ENCODE results near the gene DUSP12.

DNA sequence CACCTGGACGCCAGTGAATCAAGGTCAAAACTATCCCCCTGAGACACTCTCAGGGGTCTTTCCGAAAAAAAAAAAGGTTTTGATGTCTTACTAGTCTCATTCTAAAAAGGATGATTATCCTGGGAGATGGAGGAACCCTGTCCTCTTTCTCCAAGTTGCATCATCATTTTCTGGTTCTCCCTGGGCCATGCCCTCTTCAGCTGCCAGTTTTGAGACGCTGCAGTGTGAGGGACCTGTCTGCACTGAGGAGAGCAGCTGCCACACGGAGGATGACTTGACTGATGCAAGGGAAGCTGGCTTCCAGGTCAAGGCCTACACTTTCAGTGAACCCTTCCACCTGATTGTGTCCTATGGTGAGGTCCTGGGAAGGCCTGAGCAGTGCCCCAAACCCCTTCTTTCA lies 39.0 kb upstream of the DUSP12 start:
- TF ChIP-seq, protein P1, sequence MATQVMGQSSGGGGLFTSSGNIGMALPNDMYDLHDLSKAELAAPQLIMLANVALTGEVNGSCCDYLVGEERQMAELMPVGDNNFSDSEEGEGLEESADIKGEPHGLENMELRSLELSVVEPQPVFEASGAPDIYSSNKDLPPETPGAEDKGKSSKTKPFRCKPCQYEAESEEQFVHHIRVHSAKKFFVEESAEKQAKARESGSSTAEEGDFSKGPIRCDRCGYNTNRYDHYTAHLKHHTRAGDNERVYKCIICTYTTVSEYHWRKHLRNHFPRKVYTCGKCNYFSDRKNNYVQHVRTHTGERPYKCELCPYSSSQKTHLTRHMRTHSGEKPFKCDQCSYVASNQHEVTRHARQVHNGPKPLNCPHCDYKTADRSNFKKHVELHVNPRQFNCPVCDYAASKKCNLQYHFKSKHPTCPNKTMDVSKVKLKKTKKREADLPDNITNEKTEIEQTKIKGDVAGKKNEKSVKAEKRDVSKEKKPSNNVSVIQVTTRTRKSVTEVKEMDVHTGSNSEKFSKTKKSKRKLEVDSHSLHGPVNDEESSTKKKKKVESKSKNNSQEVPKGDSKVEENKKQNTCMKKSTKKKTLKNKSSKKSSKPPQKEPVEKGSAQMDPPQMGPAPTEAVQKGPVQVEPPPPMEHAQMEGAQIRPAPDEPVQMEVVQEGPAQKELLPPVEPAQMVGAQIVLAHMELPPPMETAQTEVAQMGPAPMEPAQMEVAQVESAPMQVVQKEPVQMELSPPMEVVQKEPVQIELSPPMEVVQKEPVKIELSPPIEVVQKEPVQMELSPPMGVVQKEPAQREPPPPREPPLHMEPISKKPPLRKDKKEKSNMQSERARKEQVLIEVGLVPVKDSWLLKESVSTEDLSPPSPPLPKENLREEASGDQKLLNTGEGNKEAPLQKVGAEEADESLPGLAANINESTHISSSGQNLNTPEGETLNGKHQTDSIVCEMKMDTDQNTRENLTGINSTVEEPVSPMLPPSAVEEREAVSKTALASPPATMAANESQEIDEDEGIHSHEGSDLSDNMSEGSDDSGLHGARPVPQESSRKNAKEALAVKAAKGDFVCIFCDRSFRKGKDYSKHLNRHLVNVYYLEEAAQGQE (IDR thresholded peaks at IDR 0.05; ENCODE audit: insufficient read depth in 1 of 2, low read depth in 2 of 2, low read length in 2 of 2) = no peak
- TF ChIP-seq POLR2AphosphoS5 (IDR thresholded peaks at IDR 0.05; ENCODE audit: low read depth, low read length) (no peak), TAF1 (IDR thresholded peaks at IDR 0.05; ENCODE audit: borderline replicate concordance, insufficient read depth, low read length) (no peak), SIN3A (IDR thresholded peaks at IDR 0.05; ENCODE audit: borderline replicate concordance, insufficient read depth, low read length) (no peak), FOXP2 (optimal IDR thresholded peaks at IDR 0.05; ENCODE audit: borderline replicate concordance, extremely low read depth, extremely low read length, insufficient read depth) (no peak)

Measured in PFSK-1 (cell line).